GM12872 (cell line): ENCODE measurements around the gene SEZ6.

Source experiments
- TF ChIP-seq, protein P1 (sequence below): IDR thresholded peaks from 3 replicates; pipeline ENCODE4 v1.5.1; 2011; ENCODE audit warnings: low read depth, mild to moderate bottlenecking, low read length, moderate library complexity; ENCODE audit not compliant: insufficient read depth

The SEZ6 gene

DNA sequence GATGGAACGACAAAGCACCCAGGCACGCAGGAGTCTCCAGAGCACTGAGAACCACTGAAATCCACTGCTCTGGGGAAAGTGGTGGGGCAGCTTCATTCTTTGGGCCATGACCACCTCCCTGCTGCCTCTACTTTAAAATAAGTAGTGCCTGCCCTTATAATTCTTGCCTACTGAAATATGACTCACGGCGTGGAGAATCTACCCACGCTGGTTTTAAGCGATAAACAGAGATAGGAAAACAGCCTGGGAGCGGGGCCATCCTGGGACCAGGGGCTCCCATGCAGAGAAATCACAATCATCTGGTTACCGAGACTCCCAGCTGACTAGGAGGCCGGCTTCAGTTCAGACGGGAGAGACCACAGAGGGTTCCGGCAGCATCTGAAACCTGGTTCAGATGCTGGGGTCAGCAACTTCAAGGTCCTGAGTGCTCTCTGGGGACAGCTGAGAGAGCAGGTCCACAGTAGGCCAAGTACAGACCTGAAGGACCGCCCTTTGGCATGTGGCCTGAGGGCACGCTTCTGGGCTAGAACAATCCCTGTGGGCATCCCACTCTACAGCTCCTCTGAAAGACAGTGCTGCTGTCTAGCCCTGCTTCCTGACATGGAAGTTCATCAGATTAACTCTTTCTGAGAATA lies 94.3 kb downstream of the SEZ6 start:
- TF ChIP-seq, protein P1, sequence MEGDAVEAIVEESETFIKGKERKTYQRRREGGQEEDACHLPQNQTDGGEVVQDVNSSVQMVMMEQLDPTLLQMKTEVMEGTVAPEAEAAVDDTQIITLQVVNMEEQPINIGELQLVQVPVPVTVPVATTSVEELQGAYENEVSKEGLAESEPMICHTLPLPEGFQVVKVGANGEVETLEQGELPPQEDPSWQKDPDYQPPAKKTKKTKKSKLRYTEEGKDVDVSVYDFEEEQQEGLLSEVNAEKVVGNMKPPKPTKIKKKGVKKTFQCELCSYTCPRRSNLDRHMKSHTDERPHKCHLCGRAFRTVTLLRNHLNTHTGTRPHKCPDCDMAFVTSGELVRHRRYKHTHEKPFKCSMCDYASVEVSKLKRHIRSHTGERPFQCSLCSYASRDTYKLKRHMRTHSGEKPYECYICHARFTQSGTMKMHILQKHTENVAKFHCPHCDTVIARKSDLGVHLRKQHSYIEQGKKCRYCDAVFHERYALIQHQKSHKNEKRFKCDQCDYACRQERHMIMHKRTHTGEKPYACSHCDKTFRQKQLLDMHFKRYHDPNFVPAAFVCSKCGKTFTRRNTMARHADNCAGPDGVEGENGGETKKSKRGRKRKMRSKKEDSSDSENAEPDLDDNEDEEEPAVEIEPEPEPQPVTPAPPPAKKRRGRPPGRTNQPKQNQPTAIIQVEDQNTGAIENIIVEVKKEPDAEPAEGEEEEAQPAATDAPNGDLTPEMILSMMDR, result no peak

DNA sequence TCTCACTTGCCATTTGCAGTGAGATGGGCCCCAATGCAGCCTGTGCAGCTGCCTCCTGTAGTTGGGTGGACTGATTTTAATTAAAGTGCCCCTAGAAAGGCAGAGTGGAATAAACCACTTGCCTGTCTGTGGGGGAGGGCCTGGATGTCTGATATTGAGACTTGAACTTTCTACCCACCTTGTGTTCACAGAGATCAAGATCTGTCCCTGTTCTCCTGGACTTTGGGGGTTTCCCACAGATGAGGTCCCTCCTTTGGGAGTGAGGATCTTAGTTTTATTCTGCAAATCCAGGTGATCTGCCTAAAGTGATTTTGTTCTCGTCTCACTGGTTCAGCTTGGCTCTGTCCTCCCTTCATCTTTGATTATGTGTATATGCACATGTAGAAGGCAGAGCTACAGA lies 95.3 kb downstream of the SEZ6 start:
- TF ChIP-seq, protein P1, result no peak

- TF ChIP-seq, protein P1, result no peak
These were observed 97.1 kb downstream of the SEZ6 start for GRCh38 chr17:28908640-28909167.

DNA sequence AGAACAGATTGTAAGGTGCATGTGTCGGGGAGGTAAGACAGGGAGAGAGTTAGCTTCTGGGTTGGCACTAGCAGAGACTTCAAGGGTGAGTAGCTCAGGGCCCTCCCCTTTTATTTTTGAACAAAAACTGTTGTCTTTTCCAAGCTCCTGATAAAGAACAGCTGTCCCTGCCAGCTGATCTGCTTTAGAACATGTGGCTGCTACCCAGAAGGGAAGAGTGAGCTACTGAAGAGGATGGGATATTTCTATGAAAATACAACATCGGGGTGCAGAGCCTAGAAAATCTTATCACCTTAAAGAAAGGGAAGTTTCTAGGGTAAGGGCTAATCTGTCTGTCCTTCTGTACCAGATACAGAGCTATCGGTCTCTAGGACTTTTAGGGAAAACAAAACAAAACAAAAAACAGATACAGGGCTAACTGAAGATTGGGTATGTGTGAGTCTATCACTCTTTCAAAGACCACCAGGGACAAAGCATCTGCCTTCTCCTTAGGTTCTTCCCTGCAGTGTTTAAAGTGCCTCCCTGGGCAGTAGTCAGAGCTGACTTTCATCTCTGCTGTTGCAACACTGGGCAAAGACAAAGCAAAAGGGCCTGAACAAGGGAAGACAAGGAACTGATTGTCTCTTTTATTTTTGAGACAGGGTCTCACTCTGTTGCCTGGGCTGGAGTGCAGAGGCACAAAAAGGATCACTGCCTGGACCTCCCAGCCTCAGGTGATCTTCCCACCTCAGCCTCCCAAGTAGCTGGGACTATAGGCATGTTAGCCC lies 97.9 kb downstream of the SEZ6 start:
- TF ChIP-seq, protein P1, result no peak

DNA sequence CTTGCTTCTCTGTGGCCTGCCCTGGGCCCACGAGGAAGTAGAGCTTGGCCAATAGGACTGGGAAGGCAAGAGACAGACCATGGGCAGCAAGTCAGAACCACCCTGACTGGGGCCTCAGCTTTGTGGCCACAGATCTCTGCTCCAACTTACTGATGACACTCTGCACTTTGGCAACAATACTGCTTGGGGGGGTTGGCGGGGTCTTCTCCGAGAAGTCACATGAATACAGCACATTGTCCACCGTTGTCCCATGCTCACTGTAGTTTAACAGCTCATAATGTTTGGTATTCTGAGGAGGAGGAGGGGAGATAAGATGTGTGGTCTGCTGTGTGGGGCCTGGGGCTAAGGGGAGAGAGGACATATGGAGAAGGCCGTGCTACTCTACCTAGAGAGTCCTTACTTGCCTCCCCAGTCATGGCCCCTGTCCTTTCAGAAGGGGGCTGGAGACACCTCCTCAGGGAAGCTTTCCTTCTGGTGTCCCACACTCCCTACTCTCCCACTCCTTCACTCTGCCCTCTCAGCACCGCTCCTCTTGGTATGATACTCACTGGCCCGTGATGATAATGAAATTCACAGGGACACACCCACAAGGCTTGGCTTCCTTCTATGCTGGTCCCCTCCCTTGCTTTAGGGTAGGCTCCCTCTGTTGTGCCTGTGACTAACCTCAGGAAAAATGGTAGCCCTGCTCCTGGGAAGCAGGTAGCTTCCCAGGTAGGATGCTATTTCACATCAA lies 99.0 kb downstream of the SEZ6 start:
- TF ChIP-seq, protein P1, result no peak

DNA sequence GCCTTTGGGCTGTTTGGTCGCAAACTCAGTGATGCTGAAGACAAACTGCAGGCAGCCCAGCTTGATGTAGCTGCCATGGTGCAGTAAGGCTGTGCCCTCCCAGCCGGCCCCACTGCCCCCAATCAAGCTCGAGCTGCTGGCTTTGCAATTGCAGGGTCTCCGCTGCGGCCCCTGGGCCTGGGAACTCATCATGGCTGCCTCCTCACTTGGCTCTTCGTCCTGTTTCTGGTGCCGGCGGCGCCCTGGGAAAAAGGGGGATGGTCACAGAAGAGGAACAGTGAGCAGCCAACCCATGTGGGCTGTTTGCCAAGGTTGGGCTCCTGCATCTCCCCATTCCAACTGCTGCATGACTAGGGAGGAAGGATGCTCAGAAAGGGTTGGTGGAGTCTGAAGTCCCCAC lies 99.6 kb downstream of the SEZ6 start:
- TF ChIP-seq, protein P1, result no peak
